ENCODE measurements around the gene KIF3C. TPM values are rescaled to one million over a fixed set of nuclear protein-coding genes. Genes with fewer than 3 reads are reported as not detected.

The KIF3C gene
- total RNA-seq, 1 donor from 2014 or later = 6.5 TPM

GRCh38 chr2:25979001-25979400 lies 3.3 kb downstream of the KIF3C start:
- Histone ChIP-seq H3K27me3 (no peaks in the 10 kb centered on the region), H3K36me3 (no peaks in the 10 kb centered on the region), H3K4me1 (peaks cover 8% of the 10 kb centered on the region), H3K4me3 (no peak overlapping the region), H3K27ac (no peak overlapping the region), H3K9me3 (no peaks in the 10 kb centered on the region)
- ATAC-seq (no peak), DNase-seq (no peak)
- intact Hi-C loops (cut with DNase I) = no loop called here
- TF ChIP-seq CTCF (IDR thresholded peaks at IDR 0.05) = no peak

GRCh38 chr2:25977768-25978167 lies 4.5 kb downstream of the KIF3C start:
- no peak overlapping the region for H3K27ac ChIP-seq
- no peaks in the 10 kb centered on the region for H3K36me3 ChIP-seq
- H3K4me1 ChIP-seq = peaks cover 8% of the 10 kb centered on the region
- DNase-seq (no peak), ATAC-seq (no peak)
- H3K9me3 ChIP-seq = no peaks in the 10 kb centered on the region
- no peak for TF ChIP-seq CTCF (IDR thresholded peaks at IDR 0.05)
- H3K27me3 ChIP-seq = no peaks in the 10 kb centered on the region
- intact Hi-C loops (cut with DNase I) = no loop called here
- no peak overlapping the region for H3K4me3 ChIP-seq

GRCh38 chr2:25976983-25977741 lies 5.1 kb downstream of the KIF3C start:
- Histone ChIP-seq H3K27ac (no peak overlapping the region), H3K27me3 (no peaks in the 10 kb centered on the region), H3K9me3 (no peaks in the 10 kb centered on the region), H3K4me3 (no peak overlapping the region), H3K4me1 (peaks cover 8% of the 10 kb centered on the region), H3K36me3 (no peaks in the 10 kb centered on the region)
- TF ChIP-seq CTCF (IDR thresholded peaks at IDR 0.05) = no peak
- intact Hi-C loops (cut with DNase I) = no loop called here
- ATAC-seq (no peak), DNase-seq (no peak)

GRCh38 chr2:25972049-25972823 lies 10.1 kb downstream of the KIF3C start:
- H3K27me3 ChIP-seq = no peaks in the 10 kb centered on the region
- ATAC-seq (no peak), DNase-seq (no peak)
- H3K4me3 ChIP-seq = no peak overlapping the region
- H3K9me3 ChIP-seq = no peaks in the 10 kb centered on the region
- H3K4me1 ChIP-seq = no peaks in the 10 kb centered on the region
- H3K36me3 ChIP-seq = no peaks in the 10 kb centered on the region
- no peak overlapping the region for H3K27ac ChIP-seq
- no peak for TF ChIP-seq CTCF (IDR thresholded peaks at IDR 0.05)
- intact Hi-C loops (cut with DNase I) = no loop called here

- no peak for ATAC-seq
- intact Hi-C loops (cut with DNase I) = no loop called here
- Histone ChIP-seq H3K4me3 (no peak overlapping the region), H3K27ac (no peak overlapping the region), H3K9me3 (no peaks in the 10 kb centered on the region), H3K36me3 (no peaks in the 10 kb centered on the region), H3K4me1 (no peaks in the 10 kb centered on the region), H3K27me3 (no peaks in the 10 kb centered on the region)
- no peak for TF ChIP-seq CTCF (IDR thresholded peaks at IDR 0.05)
- DNase-seq = no peak
These were observed 10.7 kb downstream of the KIF3C start for GRCh38 chr2:25971596-25971995.

Data from upper lobe of right lung (tissue), 1 donor.